NK-92 treated with Interleukin-12 subunit alpha and Interleukin-12 subunit beta, amount 100 ng/mL, for 24 hours (cell line): ENCODE data around the gene B9D2.
"Not testable (repeated sequence)": the region's sequence is repeated elsewhere in the genome, so short reads cannot be mapped to it uniquely, and the experiment has no call there.

Experiments used
- DNase-seq: peaks from one replicate; lab custom pipeline; 2025; lab: John Stamatoyannopoulos, UW

B9D2 gene

DNA sequence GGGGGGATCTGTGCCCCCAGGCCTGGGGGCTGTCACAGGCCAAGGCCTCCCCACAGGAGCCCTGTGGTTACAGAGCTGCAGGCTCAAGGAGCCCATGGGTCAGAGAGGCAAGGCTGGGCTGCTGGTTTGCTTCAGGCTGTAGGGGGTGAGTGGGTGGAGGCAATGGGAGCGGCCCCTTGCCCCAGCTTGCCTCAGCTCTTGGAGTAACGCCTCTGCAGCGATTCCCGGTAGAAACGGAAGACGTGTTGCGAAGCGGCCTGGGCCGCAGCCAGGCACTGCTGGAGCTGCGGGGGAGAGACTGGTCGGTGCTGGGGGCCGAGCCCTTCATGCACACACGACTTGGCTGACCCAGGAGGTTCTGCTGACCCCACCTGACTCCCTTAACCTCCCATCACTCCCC, 22.5 kb upstream of the B9D2 start:
- no peak for DNase-seq

GRCh38 chr19:41384351-41384750, 20.4 kb upstream of the B9D2 start:
- no peak for DNase-seq

DNA sequence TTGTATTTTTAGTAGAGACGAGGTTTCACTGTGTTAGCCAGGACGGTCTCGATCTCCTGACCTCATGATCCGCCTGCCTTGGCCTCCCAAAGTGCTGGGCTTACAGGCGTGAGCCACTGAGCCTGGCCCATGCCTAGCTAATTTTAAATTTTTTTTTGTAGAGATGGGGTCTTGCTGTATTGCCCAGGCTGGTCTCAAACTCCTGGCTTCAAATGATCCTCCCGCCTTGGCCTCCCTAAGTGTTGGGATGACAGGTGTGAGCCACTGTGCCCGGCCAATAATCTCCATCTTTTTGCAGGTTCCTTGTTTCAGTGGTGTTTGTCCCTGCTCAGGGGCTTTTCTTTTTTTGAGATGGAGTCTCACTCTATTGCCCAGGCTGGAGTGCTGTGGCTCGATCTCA, 17.6 kb upstream of the B9D2 start:
- not testable (repeated sequence) for DNase-seq

DNA sequence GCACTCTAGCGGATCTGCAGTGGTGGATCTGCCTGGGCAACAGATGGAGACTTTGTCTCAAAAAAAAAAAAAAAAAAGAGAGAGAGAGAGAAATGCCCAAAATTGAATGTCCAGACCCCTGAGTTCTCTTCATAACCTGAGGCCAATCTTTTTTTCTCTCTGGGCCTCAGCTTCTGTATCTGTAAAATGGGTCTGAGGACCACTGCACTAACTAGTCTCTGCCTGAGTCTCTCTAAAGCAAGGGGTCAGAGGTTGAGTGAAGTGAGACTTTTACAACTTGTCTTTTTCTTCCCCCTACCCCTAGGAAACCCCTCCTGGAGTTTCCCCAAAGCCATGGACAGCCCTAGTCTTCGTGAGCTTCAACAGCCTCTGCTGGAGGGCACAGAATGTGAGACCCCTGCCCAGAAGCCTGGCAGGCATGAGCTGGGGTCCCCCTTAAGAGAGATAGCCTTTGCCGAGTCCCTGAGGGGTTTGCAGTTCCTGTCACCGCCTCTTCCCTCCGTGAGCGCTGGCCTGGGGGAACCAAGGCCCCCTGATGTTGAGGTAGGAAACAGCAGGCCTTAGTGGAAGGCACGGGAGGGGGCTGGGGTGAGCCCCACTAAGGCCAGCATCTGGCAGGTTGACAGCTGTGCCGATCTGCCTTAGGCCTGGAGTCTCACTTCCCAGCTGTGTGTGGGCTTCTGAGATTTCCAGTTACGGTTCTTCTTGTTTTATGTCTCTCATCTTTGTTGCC, 14.2 kb upstream of the B9D2 start:
- no peak for DNase-seq

- DNase-seq: no peak
Observed at GRCh38 chr19:41376998-41377365, 13.0 kb upstream of the B9D2 start.

DNA sequence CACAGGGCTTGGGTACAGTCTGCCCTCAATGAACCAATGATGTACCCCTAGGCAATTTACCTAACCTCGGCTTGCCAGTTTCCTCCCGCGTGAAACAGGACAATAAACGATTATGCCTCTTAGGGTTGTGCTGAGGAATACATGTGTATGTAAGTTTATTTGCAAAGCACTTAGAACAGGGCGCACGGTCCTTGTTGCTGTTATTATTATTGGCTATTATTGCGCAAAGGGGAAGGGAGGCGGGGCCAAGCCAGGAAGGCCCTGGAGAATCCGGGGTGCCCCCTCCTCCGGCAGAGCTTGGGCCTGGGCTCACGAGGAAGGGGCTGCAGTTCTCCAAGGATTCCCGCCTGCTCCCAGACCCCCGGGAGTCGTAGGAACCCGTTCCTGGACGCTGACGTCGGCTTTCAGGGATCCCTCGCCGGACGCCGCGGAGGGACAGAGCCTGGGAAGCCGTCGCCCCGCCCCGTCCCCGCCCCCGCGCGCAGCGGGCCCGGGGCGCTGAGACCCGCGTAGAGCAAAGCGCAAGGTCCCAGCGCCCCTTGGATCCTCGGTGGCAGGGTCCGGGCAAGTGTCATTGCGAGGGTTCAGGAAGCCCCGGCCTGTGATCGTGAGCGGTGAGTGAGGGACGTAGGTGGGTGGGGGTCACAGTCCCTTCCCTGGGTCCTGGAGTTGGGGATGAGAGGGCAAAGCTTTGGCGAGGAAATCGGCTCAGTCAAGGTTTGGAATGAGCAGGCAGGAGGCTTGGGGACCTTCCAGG, 12.5 kb upstream of the B9D2 start, which contains the start of gene TMEM91:
Gene TMEM91 (plus strand): TSS at position 293 of the 757 bp plus-strand sequence. CDS start 1,777 bp downstream, outside the sequence.
- no peak for DNase-seq

DNA sequence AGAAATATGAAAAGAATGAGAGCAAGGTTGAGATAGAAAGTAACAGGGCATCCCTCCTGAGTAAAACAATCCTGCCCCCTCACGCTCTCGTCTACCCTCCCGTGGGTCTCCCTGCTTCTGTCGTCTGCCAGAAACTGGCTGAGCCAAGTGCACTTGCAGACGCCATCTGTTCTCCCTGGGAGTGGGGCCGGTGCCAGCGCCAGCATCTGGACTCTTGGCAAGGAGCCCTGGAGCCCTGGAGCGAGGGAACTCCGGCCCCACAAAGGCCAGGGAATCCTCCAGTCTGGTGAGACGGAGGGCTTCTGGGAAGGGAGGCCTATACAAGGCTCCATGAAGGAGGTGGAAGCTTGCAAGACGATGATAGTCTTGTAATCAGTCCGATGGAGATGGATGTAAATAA, 10.0 kb upstream of the B9D2 start:
- DNase-seq: no peak

DNA sequence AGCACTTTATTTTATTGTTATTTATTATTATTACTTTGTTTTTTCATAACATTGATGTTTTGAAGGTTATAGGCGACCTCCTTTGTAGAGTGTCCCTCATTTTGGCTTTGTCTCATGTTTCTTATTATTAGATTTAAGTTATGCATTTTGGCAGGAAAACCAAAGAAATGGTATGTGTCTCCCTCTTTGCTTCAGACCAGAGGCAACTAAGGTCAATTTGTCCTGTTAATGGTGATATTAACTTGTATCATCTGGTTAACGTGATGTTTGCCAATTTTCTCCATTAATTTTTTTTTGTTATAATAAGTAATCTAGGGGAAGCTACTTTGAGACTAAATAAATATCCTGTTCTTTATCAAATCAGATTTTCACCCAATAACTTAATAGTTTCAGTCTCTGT, 8.6 kb upstream of the B9D2 start:
- DNase-seq: no peak

GRCh38 chr19:41371541-41371940, 7.6 kb upstream of the B9D2 start:
- DNase-seq: no peak

DNA sequence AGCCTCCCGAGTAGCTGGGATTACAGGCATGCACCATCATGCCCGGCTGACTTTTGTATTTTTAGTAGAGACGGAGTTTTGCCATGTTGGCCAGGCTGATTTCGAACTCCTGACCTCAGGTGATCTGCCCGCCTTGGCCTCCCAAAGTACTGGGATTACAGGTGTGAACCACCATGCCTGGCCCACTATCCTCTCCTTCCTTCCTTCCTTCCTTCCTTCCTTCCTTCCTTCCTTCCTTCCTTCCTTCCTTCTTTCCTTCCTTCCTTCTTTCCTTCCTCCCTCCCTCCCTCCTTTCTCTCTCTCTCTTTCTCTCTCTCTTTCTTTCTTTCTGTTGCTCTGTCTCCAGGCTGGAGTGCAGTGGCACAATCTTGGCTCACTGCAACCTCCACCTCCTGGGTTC, 7.2 kb upstream of the B9D2 start:
- DNase-seq: not testable (repeated sequence)

DNA sequence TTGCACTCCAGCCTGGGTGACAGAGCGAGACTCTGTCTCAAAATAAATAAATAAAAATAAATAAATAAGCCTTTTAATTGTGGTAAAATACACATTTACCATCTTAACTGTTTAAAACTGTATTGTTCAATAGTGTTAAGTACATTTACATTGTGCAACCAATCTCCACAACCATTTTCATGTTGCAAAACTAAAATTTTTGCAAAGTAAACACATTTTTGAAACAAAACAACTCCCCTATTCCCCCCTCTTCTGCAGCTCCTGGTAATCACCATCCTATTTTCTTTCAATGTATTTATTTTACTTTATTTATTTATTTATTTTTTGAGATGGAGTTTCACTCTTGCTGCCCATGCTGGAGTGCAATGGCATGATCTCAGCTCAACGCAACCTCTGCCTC, 5.8 kb upstream of the B9D2 start:
- no peak for DNase-seq

GRCh38 chr19:41367848-41368301, 3.9 kb upstream of the B9D2 start:
- no peak for DNase-seq

- DNase-seq: no peak
Observed at GRCh38 chr19:41366089-41366488, 2.1 kb upstream of the B9D2 start.

DNA sequence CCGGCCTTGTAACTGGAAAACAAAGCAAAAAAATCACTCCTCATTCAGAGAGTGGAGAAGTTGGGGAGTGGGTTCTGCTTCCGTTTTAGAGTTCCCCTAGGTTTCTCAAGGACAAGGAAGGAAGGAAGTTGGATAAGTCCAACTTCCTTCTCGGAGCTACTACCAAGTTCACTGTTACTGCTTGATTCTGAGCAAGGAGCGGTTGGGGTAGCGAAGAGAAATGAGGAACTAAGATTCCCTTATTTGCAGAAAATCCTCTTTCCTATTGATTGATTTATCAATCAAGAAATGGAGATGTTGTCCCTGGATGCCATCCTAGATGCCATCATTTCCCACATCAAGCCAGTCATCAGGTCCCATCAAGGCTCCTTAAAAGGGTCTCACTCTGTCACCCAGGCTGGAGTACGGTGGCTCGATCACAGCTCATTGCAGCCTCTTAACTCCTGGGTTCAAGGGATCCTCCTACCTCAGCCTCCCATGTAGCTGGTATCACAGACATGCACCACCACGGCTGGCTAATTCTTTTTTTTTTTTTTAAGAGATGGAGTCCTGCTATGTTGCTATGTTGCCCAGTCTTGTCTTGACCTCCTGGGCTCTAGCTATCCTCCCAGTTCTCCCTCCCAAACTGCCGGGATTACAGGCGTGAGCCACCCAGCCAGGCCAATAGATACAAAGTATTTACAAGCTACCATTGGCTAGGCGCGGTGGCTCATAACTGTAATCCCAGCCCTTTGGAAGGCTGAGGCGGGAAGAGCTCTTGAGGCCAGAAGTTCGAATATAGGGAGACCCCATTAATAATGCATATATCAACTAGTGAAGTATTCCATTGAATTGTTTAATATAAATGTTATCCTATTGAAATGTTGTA, 809 bp upstream of the B9D2 start:
- DNase-seq: no peak

DNA sequence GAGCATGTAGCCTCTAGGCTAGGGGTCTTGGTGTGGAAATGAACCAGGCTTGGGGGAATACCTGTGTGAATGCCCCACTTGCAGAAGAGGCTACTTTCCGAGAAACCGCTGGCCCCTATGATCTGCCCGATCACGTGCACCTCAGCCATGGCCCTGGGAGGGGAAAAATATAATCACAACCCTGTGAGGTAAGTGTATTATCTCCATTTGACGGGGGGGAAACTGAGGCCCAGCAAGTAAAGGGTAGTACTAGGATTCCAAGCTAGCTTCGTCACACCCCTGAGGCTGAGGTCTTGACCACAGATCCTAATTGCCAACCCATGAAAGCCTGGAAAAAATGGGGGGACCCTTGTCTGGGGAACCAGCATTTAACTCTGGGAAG, 587 bp downstream of the B9D2 start:
- DNase-seq: no peak

DNA sequence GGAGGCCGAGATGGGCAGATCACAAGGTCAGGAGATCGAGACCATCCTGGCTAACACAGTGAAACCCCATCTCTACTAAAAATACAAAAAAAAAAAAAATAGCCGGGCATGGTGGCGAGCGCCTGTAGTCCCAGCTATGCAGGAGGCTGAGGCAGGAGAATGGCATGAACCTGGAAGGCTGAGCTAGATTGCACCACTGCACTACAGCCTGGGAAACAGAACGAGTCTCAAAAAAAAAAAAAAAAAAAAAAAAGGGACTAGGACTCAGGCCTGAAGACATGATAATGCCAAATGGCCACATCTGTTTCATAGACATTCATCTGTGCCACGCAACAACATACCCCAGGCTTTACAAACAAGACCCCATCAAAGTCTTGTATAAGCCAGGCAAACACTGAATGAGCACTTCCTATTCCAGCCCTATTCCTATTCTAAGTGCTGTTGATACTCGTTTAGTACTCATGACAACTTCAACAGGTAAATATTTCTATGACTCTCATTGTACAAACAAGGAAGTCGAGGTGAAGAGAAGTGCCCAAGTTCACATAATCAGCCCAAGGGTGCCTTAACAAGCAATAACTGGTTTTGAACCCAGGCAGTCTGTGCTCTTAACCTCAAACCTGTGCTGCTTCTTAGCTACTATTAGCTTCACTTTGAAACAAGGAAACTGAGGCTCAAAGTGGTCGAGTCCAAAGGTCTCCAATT, 1.7 kb downstream of the B9D2 start:
- no peak for DNase-seq

DNA sequence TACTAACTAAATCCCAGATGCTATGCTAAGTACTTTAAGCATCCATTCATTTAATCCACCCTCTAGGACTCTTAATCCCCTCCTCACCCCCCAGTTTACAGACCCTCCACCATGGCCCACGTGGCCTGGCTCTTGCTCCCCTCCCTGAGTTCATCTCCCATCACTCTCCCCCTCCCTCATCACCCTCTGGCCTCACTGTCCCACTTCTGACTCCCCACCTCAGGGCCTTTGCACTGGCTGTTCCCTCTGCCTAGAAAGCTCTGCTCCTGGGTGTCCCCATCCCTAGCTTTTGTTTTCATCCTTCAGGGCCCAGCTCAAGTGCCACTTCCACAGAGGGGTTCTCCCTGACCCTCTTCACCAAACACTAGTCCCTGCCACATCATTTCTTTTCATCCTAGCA, 4.2 kb downstream of the B9D2 start:
- no peak for DNase-seq

DNA sequence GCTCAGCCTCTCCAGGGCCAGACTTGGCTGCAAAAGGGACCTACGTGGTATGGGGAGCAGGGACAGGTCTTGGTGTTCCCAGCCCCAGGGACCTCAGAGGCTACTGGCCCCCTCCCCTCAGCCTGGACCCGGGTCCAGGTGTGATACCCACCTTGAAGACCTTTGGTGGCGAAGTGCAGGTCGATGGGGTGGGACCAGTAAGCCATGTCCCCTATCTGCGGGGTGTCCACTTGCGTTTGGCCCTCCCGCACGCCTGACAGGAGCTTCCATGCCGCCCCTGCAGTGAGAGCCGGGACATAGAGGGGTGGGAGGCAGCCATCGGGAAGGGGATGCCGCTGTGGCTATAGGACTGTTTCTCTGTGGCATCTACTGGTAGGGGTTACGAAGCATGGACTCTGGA, 6.2 kb downstream of the B9D2 start:
- no peak for DNase-seq

- no peak for DNase-seq
Observed at GRCh38 chr19:41356984-41357739, 6.8 kb downstream of the B9D2 start.

DNA sequence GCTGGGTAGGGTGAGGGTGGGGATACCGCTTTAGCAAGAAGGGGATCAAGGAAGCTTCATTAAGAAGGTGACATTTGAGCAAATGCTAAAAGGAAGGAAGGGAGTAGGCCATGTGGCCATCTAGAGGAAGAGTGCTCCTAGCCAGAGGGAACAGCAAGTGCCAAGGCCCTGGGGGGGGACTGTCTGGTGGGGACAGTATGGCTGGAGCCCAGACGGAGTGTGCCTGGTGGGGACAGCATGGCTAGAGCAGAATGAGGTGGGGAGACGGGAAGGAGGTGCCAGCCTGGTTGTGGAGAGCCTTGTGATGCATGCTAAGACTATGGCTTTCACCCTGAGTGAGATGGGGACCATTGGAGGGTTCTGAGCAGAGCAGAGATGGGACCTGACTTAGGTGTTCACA, 8.1 kb downstream of the B9D2 start:
- no peak for DNase-seq

DNA sequence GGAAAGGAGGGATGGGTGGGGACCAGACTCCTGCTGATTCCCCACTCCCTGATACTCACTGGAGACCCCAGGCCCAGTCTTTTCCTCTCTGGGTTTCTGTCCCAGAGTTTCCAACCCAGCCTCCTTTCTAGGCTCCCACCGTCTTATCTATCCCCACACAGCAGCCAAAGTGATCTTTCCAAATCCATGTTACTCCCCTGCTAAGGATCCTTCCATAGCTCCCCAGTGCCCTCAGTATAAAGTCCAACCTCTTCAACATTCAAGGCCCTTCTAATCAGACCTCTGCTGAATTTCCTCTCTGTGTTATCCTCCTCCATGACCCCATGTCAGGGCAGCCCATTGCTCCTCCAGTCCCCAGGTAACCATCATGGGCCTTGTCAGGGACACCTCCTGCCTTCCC, 8.9 kb downstream of the B9D2 start:
- no peak for DNase-seq
